Activated T-cell treated with anti-CD3 and anti-CD28 coated beads, Interleukin-2, amount 50 U/mL, for 72 hours (primary cell): ENCODE results near the gene AGO3. TPM values are rescaled to one million over a fixed set of nuclear protein-coding genes. Genes with fewer than 3 reads are reported as not detected.

Experiments used
- ATAC-seq, 2 donors: fragments of 150-1000 bp; cut with Tn5 transposase; replicated peaks in 1 of 2; 2 replicates each; pipeline ENCODE4 v1.10.0; 2021; ENCODE audit warnings: moderate library complexity in 2 of 2, mild to moderate bottlenecking in 1 of 2
- DNase-seq, 2 donors: peaks; one replicate each; pipeline ENCODE4 v3.0.0; 2021 to 2022; ENCODE audit warnings: mixed read lengths in 1 of 2
- H3K27ac Mint-ChIP-seq: one replicate; pipeline ENCODE4 v1.8.0; 2022; ENCODE audit warnings: mild to moderate bottlenecking, moderate library complexity, mixed read lengths
- H3K27me3 Mint-ChIP-seq: one replicate; pipeline ENCODE4 v1.8.0; 2022; ENCODE audit warnings: low read depth, mixed read lengths
- H3K36me3 Mint-ChIP-seq, 2 donors: one replicate each; pipeline ENCODE4 v1.8.0; 2022; ENCODE audit warnings: mixed read lengths in 2 of 2, mild to moderate bottlenecking in 1 of 2; ENCODE audit not compliant: insufficient read depth in 2 of 2
- H3K4me1 Mint-ChIP-seq: one replicate; pipeline ENCODE4 v1.8.0; 2022; ENCODE audit warnings: low read depth, mixed read lengths
- H3K4me3 Mint-ChIP-seq, 2 donors: one replicate each; pipeline ENCODE4 v1.8.0; 2022; ENCODE audit warnings: mild to moderate bottlenecking in 2 of 2, mixed read lengths in 2 of 2, moderate library complexity in 2 of 2
- H3K9me3 Mint-ChIP-seq, 2 donors: one replicate each; pipeline ENCODE4 v1.8.0; 2022; ENCODE audit warnings: mixed read lengths in 2 of 2
- total RNA-seq, 2 donors: library from RNA; stranded (reverse); gene quantifications; one replicate each; pipeline ENCODE4 v1.2.3, GENCODE V29; 2022

Gene AGO3
- total RNA-seq, 2 donors from 2014 or later, result 30.1 to 35.9 TPM

- Mint-ChIP-seq H3K36me3 (no peaks in the 10 kb centered on the region), H3K4me3 (no peak overlapping the region), H3K27ac (no peak overlapping the region), H3K27me3 (peaks cover 41% of the 10 kb centered on the region), H3K4me1 (peaks cover 5% of the 10 kb centered on the region), H3K9me3 (no peaks in the 10 kb centered on the region)
- no peak for DNase-seq
- peak in 1 of 2 donors; percentile 33 for ATAC-seq
Observed at GRCh38 chr1:36081926-36082485, 151.1 kb downstream of the AGO3 start.

- Mint-ChIP-seq H3K4me3 (peak overlapping the region in 1 of 2 donors; percentile 32), H3K36me3 (no peaks in the 10 kb centered on the region)
- ATAC-seq, result no peak
Observed at GRCh38 chr1:36083219-36083618, 152.3 kb downstream of the AGO3 start.

GRCh38 chr1:36083635-36084496 lies 153.0 kb downstream of the AGO3 start, which contains the start of gene TEKT2:
TSS of gene TEKT2 (plus strand) at chr1:36084094. CDS start at chr1:36084922, 828 bp downstream.
- Mint-ChIP-seq H3K36me3 (peaks cover 0 to 3% of the 10 kb centered on the region in 2 donors), H3K4me1 (peaks cover 5% of the 10 kb centered on the region), H3K4me3 (peak within 1 kb of the TSS in 1 of 2 donors; percentile 63), H3K27me3 (peaks cover 38% of the 10 kb centered on the region), H3K9me3 (no peaks in the 10 kb centered on the region), H3K27ac (no peak within 1 kb of the TSS)
- ATAC-seq (no peak), DNase-seq (no peak)

More at GRCh38 chr1:36083219-36083618, 152.3 kb downstream of the AGO3 start:
- H3K27ac Mint-ChIP-seq, result no peak overlapping the region
- H3K4me1 Mint-ChIP-seq, result peaks cover 5% of the 10 kb centered on the region
- DNase-seq, result no peak
- H3K9me3 Mint-ChIP-seq, result no peaks in the 10 kb centered on the region
- peaks cover 41% of the 10 kb centered on the region for H3K27me3 Mint-ChIP-seq

- H3K27ac Mint-ChIP-seq, result no peak overlapping the region
- DNase-seq, result no peak
- peaks cover 0 to 6% of the 10 kb centered on the region in 2 donors for H3K36me3 Mint-ChIP-seq
- H3K4me1 Mint-ChIP-seq, result peaks cover 5% of the 10 kb centered on the region
- H3K27me3 Mint-ChIP-seq, result peaks cover 32% of the 10 kb centered on the region
- no peaks in the 10 kb centered on the region for H3K9me3 Mint-ChIP-seq
- no peak for ATAC-seq
- H3K4me3 Mint-ChIP-seq, result peak overlapping the region in 1 of 2 donors; percentile 63
Observed at GRCh38 chr1:36084497-36085115, 153.7 kb downstream of the AGO3 start.

- Mint-ChIP-seq H3K36me3 (peaks cover 0 to 7% of the 10 kb centered on the region in 2 donors), H3K4me3 (no peak overlapping the region), H3K27me3 (peaks cover 29% of the 10 kb centered on the region), H3K9me3 (no peaks in the 10 kb centered on the region), H3K27ac (no peak overlapping the region), H3K4me1 (peaks cover 11% of the 10 kb centered on the region)
- DNase-seq (no peak), ATAC-seq (no peak)
Observed at GRCh38 chr1:36085126-36085525, 154.2 kb downstream of the AGO3 start.

GRCh38 chr1:36085686-36086526 lies 155.0 kb downstream of the AGO3 start:
- peaks cover 0 to 7% of the 10 kb centered on the region in 2 donors for H3K36me3 Mint-ChIP-seq
- ATAC-seq (no peak), DNase-seq (no peak)
- H3K9me3 Mint-ChIP-seq, result no peaks in the 10 kb centered on the region
- H3K27me3 Mint-ChIP-seq, result peaks cover 22% of the 10 kb centered on the region
- H3K27ac Mint-ChIP-seq, result no peak overlapping the region
- peaks cover 15% of the 10 kb centered on the region for H3K4me1 Mint-ChIP-seq
- H3K4me3 Mint-ChIP-seq, result no peak overlapping the region

- Mint-ChIP-seq H3K4me1 (peaks cover 15% of the 10 kb centered on the region), H3K27me3 (peaks cover 19% of the 10 kb centered on the region), H3K36me3 (peaks cover 2 to 7% of the 10 kb centered on the region in 2 donors), H3K27ac (no peak overlapping the region), H3K4me3 (peak overlapping the region; percentile 31 to 57), H3K9me3 (no peaks in the 10 kb centered on the region)
- DNase-seq (no peak), ATAC-seq (no peak)
Observed at GRCh38 chr1:36086529-36087232, 155.8 kb downstream of the AGO3 start.

GRCh38 chr1:36087233-36088123 lies 156.6 kb downstream of the AGO3 start:
- Mint-ChIP-seq H3K27me3 (peaks cover 11% of the 10 kb centered on the region), H3K9me3 (no peaks in the 10 kb centered on the region), H3K36me3 (peaks cover 5 to 7% of the 10 kb centered on the region in 2 donors), H3K4me3 (peak overlapping the region; percentile 31 to 92), H3K4me1 (peaks cover 15% of the 10 kb centered on the region), H3K27ac (no peak overlapping the region)
- no peak for DNase-seq
- ATAC-seq, result no peak

- peak overlapping the region; percentile 82 to 92 for H3K4me3 Mint-ChIP-seq
- H3K4me1 Mint-ChIP-seq, result peaks cover 15% of the 10 kb centered on the region
- H3K27me3 Mint-ChIP-seq, result peaks cover 8% of the 10 kb centered on the region
- peak; percentile 36 to 46 for ATAC-seq
- H3K9me3 Mint-ChIP-seq, result no peaks in the 10 kb centered on the region
- H3K27ac Mint-ChIP-seq, result no peak overlapping the region
- no peak for DNase-seq
- peaks cover 6 to 7% of the 10 kb centered on the region in 2 donors for H3K36me3 Mint-ChIP-seq
Observed at GRCh38 chr1:36088265-36088576, 157.3 kb downstream of the AGO3 start.

GRCh38 chr1:36088577-36089392 lies 157.9 kb downstream of the AGO3 start, which contains the start of gene ADPRS:
TSS of gene ADPRS (plus strand) at chr1:36088892. CDS start at chr1:36088905, 13 bp downstream.
- H3K4me1 Mint-ChIP-seq, result peaks cover 15% of the 10 kb centered on the region
- peak; percentile 90 to 92 for ATAC-seq
- H3K27me3 Mint-ChIP-seq, result peaks cover 8% of the 10 kb centered on the region
- H3K27ac Mint-ChIP-seq, result peak within 1 kb of the TSS; percentile 69
- peak; percentile 93 to 94 for DNase-seq
- peaks cover 6 to 7% of the 10 kb centered on the region in 2 donors for H3K36me3 Mint-ChIP-seq
- H3K9me3 Mint-ChIP-seq, result no peaks in the 10 kb centered on the region
- peak within 1 kb of the TSS; percentile 82 to 92 for H3K4me3 Mint-ChIP-seq
